Lower lobe of right lung (tissue), 2 donors: Measurements from ENCODE around the gene MIPOL1. TPM values are rescaled to one million over a fixed set of nuclear protein-coding genes. Genes with fewer than 3 reads are reported as not detected.

Experiments
- ATAC-seq, 2 donors: fragments of 200-7000 bp; cut with Tn5 transposase; one replicate each; pipeline ENCODE4 v1.9.1; 2020 to 2022; ENCODE audit warnings: mild to moderate bottlenecking in 2 of 2, moderate library complexity in 2 of 2
- DNase-seq: peaks from one replicate; pipeline ENCODE4 v3.0.0-alpha.2; 2020
- H3K27ac ChIP-seq: fragments of 200-600 bp; one replicate; pipeline ENCODE4 v1.8.0; 2022
- H3K27me3 ChIP-seq: fragments of 200-600 bp; one replicate; pipeline ENCODE4 v1.8.0; 2022; ENCODE audit warnings: low read depth
- H3K36me3 ChIP-seq: fragments of 200-600 bp; one replicate; pipeline ENCODE4 v1.8.0; 2022; ENCODE audit warnings: mild to moderate bottlenecking
- H3K4me1 ChIP-seq: fragments of 200-600 bp; one replicate; pipeline ENCODE4 v1.8.0; 2022
- H3K4me3 ChIP-seq: fragments of 200-600 bp; one replicate; pipeline ENCODE4 v1.8.0; 2022; ENCODE audit warnings: mild to moderate bottlenecking
- H3K9me3 ChIP-seq: fragments of 200-600 bp; one replicate; pipeline ENCODE4 v1.8.0; 2022
- intact Hi-C: fragments of 100-400 bp; cut with DNase I; formaldehyde crosslinking; loops from one replicate; pipeline ENCODE4 v1.11.0; 2022
- total RNA-seq: library from RNA; stranded (reverse); fragmentation: NEBNext Ultra II Directional; extraction: Animal tissue kit (Norgen Biotek cat#: 25700); gene quantifications from one replicate; pipeline ENCODE4 v1.2.1, GENCODE V29; 2021
- TF ChIP-seq, protein P1 (sequence below): fragments of 200-600 bp; IDR thresholded peaks from one replicate; pipeline ENCODE4 v1.8.0; 2022; ENCODE audit warnings: antibody characterized with exemption, mild to moderate bottlenecking
- donor health status: DM: no; HTN: yes; CAD: no; lungs with severe emphysema.

The MIPOL1 gene
- total RNA-seq, 1 donor from 2014 or later = 12.1 TPM

DNA sequence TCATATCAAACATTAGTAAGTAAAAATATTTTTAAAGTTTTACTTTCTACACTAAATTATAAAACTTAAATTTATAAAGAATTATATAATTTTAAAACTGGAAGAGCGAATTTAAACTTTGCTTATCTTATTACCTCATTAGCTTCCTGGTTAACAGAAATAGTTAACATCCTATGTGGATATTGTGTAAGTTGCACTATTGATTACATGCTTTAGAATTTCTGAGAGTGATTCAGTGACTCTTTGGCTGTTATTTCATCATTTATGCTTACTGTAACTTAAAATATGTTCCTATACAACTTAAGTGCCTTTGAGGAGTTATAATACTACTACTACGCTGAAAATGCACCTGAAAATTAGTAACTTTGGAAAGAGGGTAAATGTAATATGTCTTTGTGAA is 295.9 kb downstream of the MIPOL1 start:
- Histone ChIP-seq H3K36me3 (no peaks in the 10 kb centered on the region), H3K4me1 (no peaks in the 10 kb centered on the region), H3K27ac (no peak overlapping the region), H3K9me3 (no peaks in the 10 kb centered on the region), H3K4me3 (no peak overlapping the region), H3K27me3 (no peaks in the 10 kb centered on the region)
- TF ChIP-seq, protein P1, sequence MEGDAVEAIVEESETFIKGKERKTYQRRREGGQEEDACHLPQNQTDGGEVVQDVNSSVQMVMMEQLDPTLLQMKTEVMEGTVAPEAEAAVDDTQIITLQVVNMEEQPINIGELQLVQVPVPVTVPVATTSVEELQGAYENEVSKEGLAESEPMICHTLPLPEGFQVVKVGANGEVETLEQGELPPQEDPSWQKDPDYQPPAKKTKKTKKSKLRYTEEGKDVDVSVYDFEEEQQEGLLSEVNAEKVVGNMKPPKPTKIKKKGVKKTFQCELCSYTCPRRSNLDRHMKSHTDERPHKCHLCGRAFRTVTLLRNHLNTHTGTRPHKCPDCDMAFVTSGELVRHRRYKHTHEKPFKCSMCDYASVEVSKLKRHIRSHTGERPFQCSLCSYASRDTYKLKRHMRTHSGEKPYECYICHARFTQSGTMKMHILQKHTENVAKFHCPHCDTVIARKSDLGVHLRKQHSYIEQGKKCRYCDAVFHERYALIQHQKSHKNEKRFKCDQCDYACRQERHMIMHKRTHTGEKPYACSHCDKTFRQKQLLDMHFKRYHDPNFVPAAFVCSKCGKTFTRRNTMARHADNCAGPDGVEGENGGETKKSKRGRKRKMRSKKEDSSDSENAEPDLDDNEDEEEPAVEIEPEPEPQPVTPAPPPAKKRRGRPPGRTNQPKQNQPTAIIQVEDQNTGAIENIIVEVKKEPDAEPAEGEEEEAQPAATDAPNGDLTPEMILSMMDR = no peak
- intact Hi-C loops = no loop called here
- DNase-seq = no peak
- no peak for ATAC-seq

DNA sequence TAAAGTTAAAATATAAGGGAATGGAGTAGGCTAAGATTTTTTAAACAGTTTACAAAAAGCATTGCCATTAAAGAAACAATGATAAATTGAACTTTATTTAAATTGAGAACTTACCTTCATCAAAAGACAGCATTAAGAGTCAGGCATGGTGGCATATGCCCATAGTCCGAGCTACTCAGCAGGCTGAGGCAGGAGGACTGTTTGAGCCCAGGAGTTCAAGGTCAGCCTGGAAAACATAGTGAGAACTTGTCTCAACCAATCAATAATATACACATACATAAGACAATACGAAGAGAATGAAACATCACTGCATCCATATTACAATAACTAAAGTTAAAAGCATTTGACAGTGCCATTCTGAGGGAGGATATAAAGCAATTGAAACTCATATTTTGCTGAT is 299.7 kb downstream of the MIPOL1 start:
- no peaks in the 10 kb centered on the region for H3K27me3 ChIP-seq
- H3K4me1 ChIP-seq = no peaks in the 10 kb centered on the region
- DNase-seq = no peak
- intact Hi-C loops = no loop called here
- no peak overlapping the region for H3K4me3 ChIP-seq
- H3K27ac ChIP-seq = no peak overlapping the region
- ATAC-seq = no peak
- no peaks in the 10 kb centered on the region for H3K36me3 ChIP-seq
- TF ChIP-seq, protein P1 = no peak
- no peaks in the 10 kb centered on the region for H3K9me3 ChIP-seq

DNA sequence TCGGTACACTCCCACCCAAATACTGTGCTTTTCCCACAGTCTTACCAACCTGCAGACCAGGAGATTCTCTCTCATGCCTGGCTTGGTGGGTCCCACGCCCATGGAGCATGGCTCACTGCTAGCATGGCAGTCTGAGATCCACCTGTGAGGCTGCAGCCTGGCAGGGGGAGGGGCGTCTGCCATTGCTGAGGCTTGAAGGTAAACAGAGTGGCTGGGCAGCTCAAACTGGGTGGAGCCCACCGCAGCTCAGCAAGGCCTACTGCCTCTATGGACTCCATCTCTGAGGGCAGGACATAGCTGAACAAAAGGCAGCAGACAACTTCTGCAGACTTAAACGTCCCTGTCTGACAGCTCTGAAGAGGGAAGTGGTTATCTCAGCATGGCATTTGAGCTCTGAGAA is 304.1 kb downstream of the MIPOL1 start:
- TF ChIP-seq, protein P1 = no peak
- no peak overlapping the region for H3K27ac ChIP-seq
- no peaks in the 10 kb centered on the region for H3K36me3 ChIP-seq
- intact Hi-C loops = no loop called here
- no peaks in the 10 kb centered on the region for H3K27me3 ChIP-seq
- no peaks in the 10 kb centered on the region for H3K4me1 ChIP-seq
- no peak for ATAC-seq
- no peaks in the 10 kb centered on the region for H3K9me3 ChIP-seq
- DNase-seq = no peak
- H3K4me3 ChIP-seq = no peak overlapping the region

DNA sequence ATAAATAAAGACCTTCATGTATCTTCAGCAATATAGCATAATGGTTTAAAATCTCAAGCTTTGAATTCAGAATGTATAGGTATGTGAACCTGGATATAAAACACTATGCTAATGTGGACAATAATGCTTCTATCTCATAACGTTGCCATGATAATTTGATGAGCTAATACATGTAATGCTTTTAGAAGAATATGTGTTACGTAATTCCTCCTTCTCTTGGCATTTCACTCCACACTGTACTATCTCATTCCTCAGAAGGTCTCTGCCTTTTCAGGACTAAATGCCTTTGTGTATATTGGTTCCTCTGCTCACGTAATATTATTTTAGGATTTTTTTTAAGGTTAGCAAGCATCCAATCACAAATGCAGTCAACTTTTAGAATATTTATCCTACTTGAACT is 310.8 kb downstream of the MIPOL1 start:
- TF ChIP-seq, protein P1 = no peak
- H3K4me1 ChIP-seq = no peaks in the 10 kb centered on the region
- no peaks in the 10 kb centered on the region for H3K36me3 ChIP-seq
- intact Hi-C loops = no loop called here
- DNase-seq (no peak), ATAC-seq (no peak)
- no peaks in the 10 kb centered on the region for H3K27me3 ChIP-seq
- H3K9me3 ChIP-seq = no peaks in the 10 kb centered on the region
- H3K27ac ChIP-seq = no peak overlapping the region
- no peak overlapping the region for H3K4me3 ChIP-seq

DNA sequence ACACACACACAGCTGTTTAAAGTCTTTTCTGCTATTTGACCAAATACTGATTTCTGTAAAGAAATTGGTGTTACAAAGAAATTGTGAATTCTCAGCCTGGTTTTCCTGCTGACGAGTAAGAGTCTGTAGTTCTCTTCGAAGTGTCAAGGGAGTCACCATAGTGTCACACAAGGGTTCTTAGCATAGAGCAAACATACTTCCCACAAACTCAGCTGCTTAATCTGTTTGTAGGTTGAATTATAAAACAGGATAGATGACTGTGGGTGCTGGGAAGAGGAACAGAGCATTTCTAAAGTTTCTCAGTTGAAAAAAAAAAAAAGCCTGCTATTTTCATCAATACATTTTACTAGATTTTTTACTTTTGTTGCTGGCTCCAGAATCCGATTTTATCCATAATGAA is 314.4 kb downstream of the MIPOL1 start:
- Histone ChIP-seq H3K4me1 (no peaks in the 10 kb centered on the region), H3K27me3 (no peaks in the 10 kb centered on the region), H3K27ac (no peak overlapping the region), H3K9me3 (no peaks in the 10 kb centered on the region), H3K36me3 (no peaks in the 10 kb centered on the region), H3K4me3 (no peak overlapping the region)
- TF ChIP-seq, protein P1 = no peak
- DNase-seq (no peak), ATAC-seq (peak in 1 of 2 donors; percentile 70)
- intact Hi-C loops = no loop called here

DNA sequence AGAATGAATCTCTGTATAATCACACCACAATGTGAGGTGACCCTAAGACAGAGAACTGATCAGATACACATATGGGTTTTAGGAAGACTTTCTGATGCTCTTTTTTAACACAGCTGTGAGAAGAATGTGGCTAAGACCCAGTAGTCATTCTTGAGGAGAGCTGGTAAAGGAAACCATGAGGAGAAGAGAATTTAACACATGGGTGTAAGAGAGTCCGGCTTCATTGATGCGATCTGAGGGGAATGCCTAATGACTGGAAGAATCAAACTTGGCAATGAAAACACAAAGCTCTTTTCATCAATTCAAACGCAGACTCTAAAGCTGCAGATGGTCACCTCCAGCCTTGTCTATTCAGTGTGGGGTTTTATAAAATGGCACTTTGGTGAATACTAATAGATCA is 318.0 kb downstream of the MIPOL1 start:
- no peak overlapping the region for H3K4me3 ChIP-seq
- no peak overlapping the region for H3K27ac ChIP-seq
- intact Hi-C loops = no loop called here
- DNase-seq (no peak), ATAC-seq (no peak)
- no peaks in the 10 kb centered on the region for H3K27me3 ChIP-seq
- H3K9me3 ChIP-seq = no peaks in the 10 kb centered on the region
- TF ChIP-seq, protein P1 = no peak
- H3K36me3 ChIP-seq = no peaks in the 10 kb centered on the region
- H3K4me1 ChIP-seq = no peaks in the 10 kb centered on the region
